Ovary (tissue), 9 donors: ENCODE measurements around the gene DNER. TPM values are rescaled to one million over a fixed set of nuclear protein-coding genes. Genes with fewer than 3 reads are reported as not detected.

Experiments used
- DNase-seq, 5 donors: peaks; one replicate each; pipeline ENCODE4 v3.0.0-alpha.2; 2019 to 2020
- H3K27ac ChIP-seq, 2 donors: fragments of 200-600 bp; one replicate each; pipeline versions ENCODE4 v1.5.1 to v1.8.0; 2019 to 2022
- H3K27me3 ChIP-seq: fragments of 200-600 bp; one replicate; pipeline ENCODE4 v1.8.0; 2022
- H3K36me3 ChIP-seq: fragments of 200-600 bp; sonication (generic); one replicate; pipeline ENCODE4 v1.5.1; 2019
- H3K4me1 ChIP-seq: one replicate; pipeline ENCODE4 v1.8.1; 2013; ENCODE audit warnings: mild to moderate bottlenecking, moderate library complexity; ENCODE audit not compliant: insufficient read depth
- H3K4me3 ChIP-seq: fragments of 200-600 bp; sonication (generic); one replicate; pipeline ENCODE4 v1.5.1; 2017
- H3K9me3 ChIP-seq, 2 donors: fragments of 200-600 bp in 1 of 2; sonication (generic) in 1 of 2; one replicate each; pipeline versions ENCODE4 v1.5.1 to v1.8.1; 2013 to 2019; ENCODE audit warnings: mild to moderate bottlenecking in 1 of 2, moderate library complexity in 1 of 2
- EP300 ChIP-seq: sonication (generic); formaldehyde crosslinking; IDR thresholded peaks from one replicate; pipeline ENCODE4 v1.6.1; 2017; ENCODE audit warnings: antibody characterized with exemption
- POLR2A ChIP-seq: fragments of 450-650 bp; IDR thresholded peaks from one replicate; pipeline ENCODE4 v1.6.1; 2017; ENCODE audit warnings: antibody characterized with exemption, mild to moderate bottlenecking, moderate library complexity
- WGBS, 3 donors: extraction: QIAGEN DNeasy Blood & Tissue Kit in 1 of 3; methylation state at CpG; one replicate each; pipeline versions ENCODE4 v1.1.5 to v1.1.7; 2013 to 2017; 5-methylcytosine and 5-hydroxymethylcytosine counted together
- intact Hi-C, 4 donors: fragments of 100-400 bp; cut with DNase I; formaldehyde crosslinking; loops; one replicate each; pipeline versions ENCODE4 v1.11.0 to v1.15.1; 2022 to 2023
- polyA plus RNA-seq, 2 donors: library from polyadenylated mRNA; stranded (reverse); fragments of 200-250 nt in 1 of 2; fragments of 350-450 nt in 1 of 2; fragmentation: Illumina TruSeq in 1 of 2; extraction: RNeasy Lipid Tissue Mini Kit (QIAGEN cat#74804) in 1 of 2; gene quantifications; one replicate each; pipeline ENCODE4 v1.2.3, GENCODE V29; 2013 to 2014
- total RNA-seq, 7 donors: library from RNA; depleted of rRNA in 2 of 7; stranded (reverse); fragments of >200 nt in 2 of 7; fragmentation: NEBNext Ultra II Directional in 3 of 7; extraction: Animal tissue kit (Norgen Biotek cat#: 25700) in 3 of 7; gene quantifications; one replicate each; pipeline versions ENCODE4 v1.1.0 to v1.2.4, GENCODE V29; 2016 to 2023
- TF ChIP-seq, protein P1 (sequence below), 3 donors: fragments of 450-650 bp in 2 of 3; fragments of 200-600 bp in 1 of 3; IDR thresholded peaks; one replicate each; pipeline versions ENCODE4 v1.5.1 to v1.8.0; 2016 to 2022; ENCODE audit warnings: antibody characterized with exemption in 3 of 3, mild to moderate bottlenecking in 1 of 3
- donor health status: DM: no; HTN: no; CAD: no; lungs with moderate emphysema.
- donor health status: DM: no; HTN: no; CAD: no.
- donor health status: Bipolar disorder and iron deficiency.
- donor health status: DM: yes; HTN: yes; CAD: no.
- donor health status: DM: no; HTN: no; CAD: no.
- donor health status: DM: yes; HTN: yes; CAD: no.

DNER gene
- total and polyA plus RNA-seq, 9 donors, result 0.17 to 2.7 (median 1.2) TPM; not detected in 1

- intact Hi-C loops, result no loop called here
- no peaks in the 10 kb centered on the region for H3K9me3 ChIP-seq
- no peak for TF ChIP-seq EP300
- TF ChIP-seq, protein P1, sequence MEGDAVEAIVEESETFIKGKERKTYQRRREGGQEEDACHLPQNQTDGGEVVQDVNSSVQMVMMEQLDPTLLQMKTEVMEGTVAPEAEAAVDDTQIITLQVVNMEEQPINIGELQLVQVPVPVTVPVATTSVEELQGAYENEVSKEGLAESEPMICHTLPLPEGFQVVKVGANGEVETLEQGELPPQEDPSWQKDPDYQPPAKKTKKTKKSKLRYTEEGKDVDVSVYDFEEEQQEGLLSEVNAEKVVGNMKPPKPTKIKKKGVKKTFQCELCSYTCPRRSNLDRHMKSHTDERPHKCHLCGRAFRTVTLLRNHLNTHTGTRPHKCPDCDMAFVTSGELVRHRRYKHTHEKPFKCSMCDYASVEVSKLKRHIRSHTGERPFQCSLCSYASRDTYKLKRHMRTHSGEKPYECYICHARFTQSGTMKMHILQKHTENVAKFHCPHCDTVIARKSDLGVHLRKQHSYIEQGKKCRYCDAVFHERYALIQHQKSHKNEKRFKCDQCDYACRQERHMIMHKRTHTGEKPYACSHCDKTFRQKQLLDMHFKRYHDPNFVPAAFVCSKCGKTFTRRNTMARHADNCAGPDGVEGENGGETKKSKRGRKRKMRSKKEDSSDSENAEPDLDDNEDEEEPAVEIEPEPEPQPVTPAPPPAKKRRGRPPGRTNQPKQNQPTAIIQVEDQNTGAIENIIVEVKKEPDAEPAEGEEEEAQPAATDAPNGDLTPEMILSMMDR (IDR thresholded peaks at IDR 0.05), result no peak
- H3K4me3 ChIP-seq, result no peak overlapping the region
- no peak overlapping the region for H3K27ac ChIP-seq
- 42 to 58% (median 49%) methylated on average over 1 of the region's 1 CpG for WGBS, 3 donors
- DNase-seq, result no peak
- no peaks in the 10 kb centered on the region for H3K4me1 ChIP-seq
- no peaks in the 10 kb centered on the region for H3K27me3 ChIP-seq
- no peaks in the 10 kb centered on the region for H3K36me3 ChIP-seq
Observed at GRCh38 chr2:229734410-229734809, 20.1 kb upstream of the DNER start.

GRCh38 chr2:229733611-229734245 lies 19.4 kb upstream of the DNER start:
- TF ChIP-seq, protein P1 (IDR thresholded peaks at IDR 0.05), result no peak
- TF ChIP-seq POLR2A, result no peak
- H3K36me3 ChIP-seq, result no peaks in the 10 kb centered on the region
- H3K27ac ChIP-seq, result no peak overlapping the region
- H3K4me1 ChIP-seq, result no peaks in the 10 kb centered on the region
- intact Hi-C loops, result no loop called here
- 70 to 79% (median 75%) methylated on average over 6 of the region's 6 CpGs for WGBS, 3 donors
- no peaks in the 10 kb centered on the region for H3K9me3 ChIP-seq
- no peak for DNase-seq
- no peak overlapping the region for H3K4me3 ChIP-seq
- no peaks in the 10 kb centered on the region for H3K27me3 ChIP-seq

- H3K9me3 ChIP-seq, result no peaks in the 10 kb centered on the region
- H3K27ac ChIP-seq, result no peak overlapping the region
- 83 to 93% (median 90%) methylated on average over 6 of the region's 6 CpGs for WGBS, 3 donors
- no peaks in the 10 kb centered on the region for H3K4me1 ChIP-seq
- no peaks in the 10 kb centered on the region for H3K36me3 ChIP-seq
- DNase-seq, result no peak
- intact Hi-C loops, result no loop called here
- H3K4me3 ChIP-seq, result no peak overlapping the region
- TF ChIP-seq POLR2A, result no peak
- TF ChIP-seq, protein P1 (IDR thresholded peaks at IDR 0.05), result no peak
- H3K27me3 ChIP-seq, result no peaks in the 10 kb centered on the region
Observed at GRCh38 chr2:229732897-229733296, 18.5 kb upstream of the DNER start.

- 28 to 44% (median 31%) methylated on average over 4 of the region's 4 CpGs for WGBS, 3 donors
Observed at GRCh38 chr2:229731916-229732315, 17.6 kb upstream of the DNER start.

More at GRCh38 chr2:229731916-229732315, 17.6 kb upstream of the DNER start:
- Histone ChIP-seq H3K9me3 (no peaks in the 10 kb centered on the region), H3K27ac (no peak overlapping the region), H3K27me3 (no peaks in the 10 kb centered on the region), H3K36me3 (no peaks in the 10 kb centered on the region), H3K4me3 (no peak overlapping the region), H3K4me1 (no peaks in the 10 kb centered on the region)
- intact Hi-C loops, result no loop called here
- TF ChIP-seq EP300 (no peak), POLR2A (no peak)
- TF ChIP-seq, protein P1 (IDR thresholded peaks at IDR 0.05), result no peak
- DNase-seq, result no peak
